GM18502 (cell line): Measurements from ENCODE around the gene IL17REL.
A peak's percentile ranks its signal among the peaks of the same experiment; 100 is the strongest.
"Not testable (repeated sequence)": the region's sequence is repeated elsewhere in the genome, so short reads cannot be mapped to it uniquely, and the experiment has no call there.

ENCODE experiments used
- ATAC-seq: cut with Tn5 transposase; IDR thresholded peaks from one replicate; pipeline ENCODE4 v1.9.1; 2021; ENCODE audit warnings: mild to moderate bottlenecking; ENCODE audit not compliant: unreplicated experiment, poor library complexity

Gene IL17REL

GRCh38 chr22:49993649-49994360 is 18.8 kb downstream of the IL17REL start:
- no peak for ATAC-seq

DNA sequence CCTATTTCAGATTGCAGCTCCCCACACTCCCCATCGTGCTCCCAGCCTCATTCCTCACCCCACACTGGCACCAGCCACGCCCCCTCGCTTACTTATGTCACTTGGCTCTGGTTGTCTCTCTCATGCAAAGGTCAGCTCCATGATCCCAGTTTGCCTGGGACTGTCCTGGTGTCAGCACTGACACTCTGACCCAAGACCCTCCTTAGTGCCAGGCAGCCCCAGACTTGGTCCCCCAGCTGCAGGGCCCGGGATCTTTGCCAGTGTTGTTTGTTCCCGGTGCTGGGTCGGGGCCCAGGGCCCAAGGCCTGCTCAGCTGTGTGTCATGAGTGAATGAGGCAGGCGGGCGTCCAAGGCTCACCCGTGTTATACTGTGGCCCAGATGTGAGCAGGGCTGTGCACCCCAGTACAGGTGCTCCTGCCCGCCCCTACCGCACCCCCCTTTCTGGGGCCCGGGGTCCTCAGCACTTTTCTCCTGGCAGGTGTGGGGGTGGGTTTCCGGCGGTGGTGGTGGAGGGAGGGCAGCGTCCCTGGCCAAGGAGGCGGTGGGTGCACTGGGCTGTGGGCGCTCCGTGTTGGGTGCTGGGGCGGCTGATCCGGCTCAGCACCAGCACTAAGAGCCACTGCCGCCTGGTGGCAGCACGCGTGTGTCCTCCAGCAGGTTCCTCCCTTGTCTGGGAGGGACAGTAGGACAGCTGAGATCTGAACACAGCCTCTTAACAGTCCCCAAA is 19.5 kb downstream of the IL17REL start:
- no peak for ATAC-seq

DNA sequence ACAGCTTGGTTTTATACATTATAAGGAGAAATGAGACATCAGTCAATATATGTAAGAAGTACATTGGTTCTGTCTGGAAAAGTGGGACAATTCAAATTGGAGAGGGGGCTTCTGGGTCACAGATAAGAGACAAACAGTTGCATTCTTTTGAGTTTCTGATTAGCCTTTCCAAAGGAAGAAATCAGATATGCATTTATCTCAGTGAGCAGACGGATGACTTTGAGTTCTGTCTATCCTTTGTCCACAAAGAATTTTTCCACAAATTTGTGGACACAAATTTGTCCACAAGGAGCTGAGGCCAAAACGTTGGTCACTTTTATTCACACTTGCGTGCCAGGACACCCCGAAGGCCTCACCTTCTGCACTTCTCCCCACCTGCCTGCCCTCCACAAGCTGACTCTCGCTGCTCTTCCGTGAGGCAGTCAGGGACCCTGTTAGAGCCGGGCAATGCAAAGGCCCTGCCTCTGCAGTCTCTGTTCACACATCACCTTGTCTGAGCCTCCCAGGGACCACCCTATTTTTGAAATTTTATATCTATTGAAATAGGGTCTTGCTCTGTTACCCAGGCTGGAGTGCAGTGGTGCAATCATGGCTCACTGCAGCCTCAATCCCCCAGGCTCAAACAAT is 20.5 kb downstream of the IL17REL start:
- ATAC-seq = no peak

- no peak for ATAC-seq
Measured at GRCh38 chr22:49991167-49991566, 21.4 kb downstream of the IL17REL start.

- not testable (repeated sequence) for ATAC-seq
Measured at GRCh38 chr22:49989826-49990225, 22.7 kb downstream of the IL17REL start.

DNA sequence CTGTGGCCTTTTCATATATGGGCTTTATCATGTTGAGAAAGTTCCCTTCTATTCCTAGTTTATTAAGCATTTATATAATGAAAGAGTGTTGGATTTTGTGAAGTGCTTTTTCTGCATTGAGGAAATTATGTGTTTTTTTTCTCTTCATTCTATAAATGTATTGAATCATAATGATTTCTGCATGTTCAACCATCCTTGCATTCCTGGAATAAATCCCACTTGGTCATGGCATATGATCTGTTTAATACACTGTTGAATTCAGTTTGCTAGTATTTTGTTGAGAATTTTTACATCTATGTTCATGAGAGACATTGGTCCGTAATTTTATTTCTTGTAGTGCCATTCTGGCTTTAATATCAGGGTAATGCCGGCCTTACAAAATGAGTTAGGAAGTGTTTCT is 26.2 kb downstream of the IL17REL start:
- no peak for ATAC-seq

DNA sequence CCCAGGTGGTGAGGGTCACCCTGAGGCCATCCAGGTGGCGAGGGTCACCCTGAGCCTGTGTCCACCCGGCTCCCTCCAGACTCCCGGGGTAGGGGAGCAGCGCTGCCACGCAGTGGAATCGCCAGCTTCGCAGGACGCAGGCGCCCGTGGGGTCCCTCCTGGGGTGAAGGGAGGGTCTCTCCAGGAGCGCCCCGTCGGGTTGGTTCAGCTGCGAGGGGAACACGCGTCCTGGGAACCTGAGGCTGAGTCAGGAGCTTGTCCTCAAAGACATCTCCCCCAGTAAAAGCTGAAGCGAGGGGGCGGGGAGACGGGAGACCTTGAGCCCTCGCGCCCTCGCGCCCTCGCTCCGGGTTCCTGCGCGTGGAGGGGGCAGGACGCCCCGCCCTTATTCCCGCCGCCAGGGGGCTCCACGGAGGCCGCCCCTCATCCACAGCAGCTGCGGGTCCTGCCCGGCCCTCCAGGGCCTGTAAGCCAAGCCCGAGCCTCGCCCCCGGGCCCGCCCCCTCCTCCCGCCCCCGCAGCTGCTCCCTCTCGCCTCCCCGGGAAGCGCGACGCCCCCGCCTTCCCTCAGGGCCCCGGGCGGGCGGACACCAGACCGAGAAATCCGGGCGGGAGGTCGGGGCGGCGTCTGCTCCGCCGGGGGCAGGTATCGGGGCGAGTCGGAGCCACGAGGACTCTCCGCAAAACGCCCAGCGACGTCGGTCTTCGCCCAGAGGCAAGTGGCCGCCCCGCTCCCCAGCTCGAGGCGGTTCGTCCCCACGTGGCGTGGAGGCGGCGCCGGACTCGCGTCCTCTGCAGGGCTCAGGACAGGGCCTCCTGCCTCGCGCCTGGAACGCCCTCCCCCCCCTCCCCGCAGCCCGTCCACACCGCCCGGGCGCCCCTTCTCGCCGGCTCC is 29.2 kb downstream of the IL17REL start:
- ATAC-seq = no peak

GRCh38 chr22:49981799-49982198 is 30.8 kb downstream of the IL17REL start:
- not testable (repeated sequence) for ATAC-seq

- ATAC-seq = no peak
Measured at GRCh38 chr22:49979587-49980264, 32.8 kb downstream of the IL17REL start.

- ATAC-seq = no peak
Measured at GRCh38 chr22:49977578-49977977, 35.0 kb downstream of the IL17REL start.

DNA sequence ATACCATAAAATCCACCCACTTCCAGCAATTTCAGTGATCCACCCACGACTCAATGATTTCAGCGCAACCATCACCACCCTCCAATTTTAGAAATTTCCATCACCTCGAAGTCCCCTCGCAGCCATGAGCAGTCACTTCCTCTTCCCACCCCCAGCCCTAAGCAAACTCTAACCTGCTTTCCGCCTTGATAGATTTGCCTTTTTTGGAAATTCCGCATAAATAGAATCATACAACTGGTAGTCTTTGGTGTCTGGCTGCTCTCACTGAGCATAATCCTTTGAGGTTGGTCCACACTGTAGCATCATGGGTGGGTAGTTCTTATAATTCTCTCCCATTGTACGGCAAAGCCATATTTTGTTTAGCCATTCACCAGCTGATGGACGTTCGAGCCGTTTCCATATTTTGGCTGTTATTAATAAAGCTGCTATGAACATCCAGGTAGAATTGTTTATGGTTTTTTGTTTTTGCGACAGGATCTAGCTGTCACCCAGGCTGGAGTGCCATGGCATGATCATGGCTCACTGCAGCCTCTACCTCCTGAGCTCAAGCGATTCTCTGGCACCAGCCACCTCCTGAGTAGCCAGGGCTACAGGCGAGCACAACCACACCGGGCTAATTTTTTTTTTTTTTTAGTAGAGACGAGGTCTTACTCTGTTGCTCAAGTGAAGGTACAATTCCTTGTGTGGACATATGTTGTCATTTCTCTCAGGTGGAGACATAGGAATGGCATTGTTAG is 36.0 kb downstream of the IL17REL start:
- no peak for ATAC-seq

- ATAC-seq = no peak
Measured at GRCh38 chr22:49975543-49976389, 36.8 kb downstream of the IL17REL start.

GRCh38 chr22:49973018-49973961 is 39.3 kb downstream of the IL17REL start:
- no peak for ATAC-seq

GRCh38 chr22:49972163-49973017 is 40.2 kb downstream of the IL17REL start:
- ATAC-seq = no peak

GRCh38 chr22:49971232-49972162 is 41.1 kb downstream of the IL17REL start:
- ATAC-seq = peak; percentile 29
